ENCODE data around the gene MAT2B.

The MAT2B gene

DNA sequence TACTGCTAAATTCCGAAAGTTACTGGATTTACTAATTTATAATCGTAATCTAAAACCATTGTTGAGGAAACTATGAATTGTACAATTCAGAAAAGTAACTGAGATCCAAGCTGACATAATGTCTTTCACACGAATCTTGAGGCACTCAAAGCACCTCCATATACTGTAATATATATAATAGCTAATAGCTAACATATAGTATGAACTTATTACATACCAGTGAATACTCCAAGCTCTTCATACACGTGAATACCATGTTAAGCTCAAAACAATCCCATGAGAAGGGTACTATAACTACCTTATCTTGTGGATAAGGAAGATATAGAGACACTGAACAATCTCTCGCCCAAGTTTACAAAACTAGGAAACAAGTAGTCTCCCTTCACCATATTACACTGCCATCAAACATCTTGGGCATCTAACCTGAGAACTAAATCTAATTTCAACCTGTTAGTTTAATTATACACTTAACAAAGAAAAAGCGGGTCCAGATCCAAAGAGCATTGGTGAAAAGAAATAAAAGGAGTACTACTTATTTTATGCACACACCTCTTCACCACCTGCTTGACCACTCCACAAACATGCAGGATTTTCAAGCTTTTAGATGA lies 46.5 kb upstream of the MAT2B start:
- ATAC-seq, result no peak
- TF ChIP-seq SNAI2 (CRISPR knock-in tag; IDR thresholded peaks at IDR 0.05), result no peak
- TF ChIP-seq BACH2 (CRISPR knock-in tag; IDR thresholded peaks at IDR 0.05; ENCODE audit: borderline replicate concordance), result no peak
- TF ChIP-seq ZNF8 (CRISPR knock-in tag; IDR thresholded peaks at IDR 0.05), result no peak
- no peak for TF ChIP-seq TOX (CRISPR knock-in tag; IDR thresholded peaks at IDR 0.05; ENCODE audit: borderline replicate concordance)
- TF ChIP-seq, protein P1, sequence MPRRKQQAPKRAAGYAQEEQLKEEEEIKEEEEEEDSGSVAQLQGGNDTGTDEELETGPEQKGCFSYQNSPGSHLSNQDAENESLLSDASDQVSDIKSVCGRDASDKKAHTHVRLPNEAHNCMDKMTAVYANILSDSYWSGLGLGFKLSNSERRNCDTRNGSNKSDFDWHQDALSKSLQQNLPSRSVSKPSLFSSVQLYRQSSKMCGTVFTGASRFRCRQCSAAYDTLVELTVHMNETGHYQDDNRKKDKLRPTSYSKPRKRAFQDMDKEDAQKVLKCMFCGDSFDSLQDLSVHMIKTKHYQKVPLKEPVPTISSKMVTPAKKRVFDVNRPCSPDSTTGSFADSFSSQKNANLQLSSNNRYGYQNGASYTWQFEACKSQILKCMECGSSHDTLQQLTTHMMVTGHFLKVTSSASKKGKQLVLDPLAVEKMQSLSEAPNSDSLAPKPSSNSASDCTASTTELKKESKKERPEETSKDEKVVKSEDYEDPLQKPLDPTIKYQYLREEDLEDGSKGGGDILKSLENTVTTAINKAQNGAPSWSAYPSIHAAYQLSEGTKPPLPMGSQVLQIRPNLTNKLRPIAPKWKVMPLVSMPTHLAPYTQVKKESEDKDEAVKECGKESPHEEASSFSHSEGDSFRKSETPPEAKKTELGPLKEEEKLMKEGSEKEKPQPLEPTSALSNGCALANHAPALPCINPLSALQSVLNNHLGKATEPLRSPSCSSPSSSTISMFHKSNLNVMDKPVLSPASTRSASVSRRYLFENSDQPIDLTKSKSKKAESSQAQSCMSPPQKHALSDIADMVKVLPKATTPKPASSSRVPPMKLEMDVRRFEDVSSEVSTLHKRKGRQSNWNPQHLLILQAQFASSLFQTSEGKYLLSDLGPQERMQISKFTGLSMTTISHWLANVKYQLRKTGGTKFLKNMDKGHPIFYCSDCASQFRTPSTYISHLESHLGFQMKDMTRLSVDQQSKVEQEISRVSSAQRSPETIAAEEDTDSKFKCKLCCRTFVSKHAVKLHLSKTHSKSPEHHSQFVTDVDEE (CRISPR knock-in tag; IDR thresholded peaks at IDR 0.05), result no peak
- no peak for TF ChIP-seq CSDC2 (CRISPR knock-in tag; IDR thresholded peaks at IDR 0.05)
- TF ChIP-seq ZC3H10 (CRISPR knock-in tag; IDR thresholded peaks at IDR 0.05), result no peak
- TF ChIP-seq ARNTL (CRISPR knock-in tag; IDR thresholded peaks at IDR 0.05; ENCODE audit: borderline replicate concordance, low read depth), result no peak
- TF ChIP-seq RARB (CRISPR knock-in tag; IDR thresholded peaks at IDR 0.05), result no peak
- TF ChIP-seq, protein P2, sequence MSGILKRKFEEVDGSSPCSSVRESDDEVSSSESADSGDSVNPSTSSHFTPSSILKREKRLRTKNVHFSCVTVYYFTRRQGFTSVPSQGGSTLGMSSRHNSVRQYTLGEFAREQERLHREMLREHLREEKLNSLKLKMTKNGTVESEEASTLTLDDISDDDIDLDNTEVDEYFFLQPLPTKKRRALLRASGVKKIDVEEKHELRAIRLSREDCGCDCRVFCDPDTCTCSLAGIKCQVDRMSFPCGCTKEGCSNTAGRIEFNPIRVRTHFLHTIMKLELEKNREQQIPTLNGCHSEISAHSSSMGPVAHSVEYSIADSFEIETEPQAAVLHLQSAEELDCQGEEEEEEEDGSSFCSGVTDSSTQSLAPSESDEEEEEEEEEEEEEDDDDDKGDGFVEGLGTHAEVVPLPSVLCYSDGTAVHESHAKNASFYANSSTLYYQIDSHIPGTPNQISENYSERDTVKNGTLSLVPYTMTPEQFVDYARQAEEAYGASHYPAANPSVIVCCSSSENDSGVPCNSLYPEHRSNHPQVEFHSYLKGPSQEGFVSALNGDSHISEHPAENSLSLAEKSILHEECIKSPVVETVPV (CRISPR knock-in tag; IDR thresholded peaks at IDR 0.05), result no peak
- TF ChIP-seq ZNF565 (CRISPR knock-in tag; conservative IDR thresholded peaks at IDR 0.05; ENCODE audit: low read depth), result no peak
- no peak for TF ChIP-seq ZFP30 (CRISPR knock-in tag; IDR thresholded peaks at IDR 0.05)
- TF ChIP-seq, protein P3, sequence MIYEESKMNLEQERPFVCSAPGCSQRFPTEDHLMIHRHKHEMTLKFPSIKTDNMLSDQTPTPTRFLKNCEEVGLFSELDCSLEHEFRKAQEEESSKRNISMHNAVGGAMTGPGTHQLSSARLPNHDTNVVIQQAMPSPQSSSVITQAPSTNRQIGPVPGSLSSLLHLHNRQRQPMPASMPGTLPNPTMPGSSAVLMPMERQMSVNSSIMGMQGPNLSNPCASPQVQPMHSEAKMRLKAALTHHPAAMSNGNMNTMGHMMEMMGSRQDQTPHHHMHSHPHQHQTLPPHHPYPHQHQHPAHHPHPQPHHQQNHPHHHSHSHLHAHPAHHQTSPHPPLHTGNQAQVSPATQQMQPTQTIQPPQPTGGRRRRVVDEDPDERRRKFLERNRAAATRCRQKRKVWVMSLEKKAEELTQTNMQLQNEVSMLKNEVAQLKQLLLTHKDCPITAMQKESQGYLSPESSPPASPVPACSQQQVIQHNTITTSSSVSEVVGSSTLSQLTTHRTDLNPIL (CRISPR knock-in tag; IDR thresholded peaks at IDR 0.05; ENCODE audit: low read depth), result no peak
- TF ChIP-seq ESRRG (CRISPR knock-in tag; IDR thresholded peaks at IDR 0.05), result no peak
- no peak for TF ChIP-seq ZFP3 (CRISPR knock-in tag; IDR thresholded peaks at IDR 0.05)
- TF ChIP-seq, protein P4, sequence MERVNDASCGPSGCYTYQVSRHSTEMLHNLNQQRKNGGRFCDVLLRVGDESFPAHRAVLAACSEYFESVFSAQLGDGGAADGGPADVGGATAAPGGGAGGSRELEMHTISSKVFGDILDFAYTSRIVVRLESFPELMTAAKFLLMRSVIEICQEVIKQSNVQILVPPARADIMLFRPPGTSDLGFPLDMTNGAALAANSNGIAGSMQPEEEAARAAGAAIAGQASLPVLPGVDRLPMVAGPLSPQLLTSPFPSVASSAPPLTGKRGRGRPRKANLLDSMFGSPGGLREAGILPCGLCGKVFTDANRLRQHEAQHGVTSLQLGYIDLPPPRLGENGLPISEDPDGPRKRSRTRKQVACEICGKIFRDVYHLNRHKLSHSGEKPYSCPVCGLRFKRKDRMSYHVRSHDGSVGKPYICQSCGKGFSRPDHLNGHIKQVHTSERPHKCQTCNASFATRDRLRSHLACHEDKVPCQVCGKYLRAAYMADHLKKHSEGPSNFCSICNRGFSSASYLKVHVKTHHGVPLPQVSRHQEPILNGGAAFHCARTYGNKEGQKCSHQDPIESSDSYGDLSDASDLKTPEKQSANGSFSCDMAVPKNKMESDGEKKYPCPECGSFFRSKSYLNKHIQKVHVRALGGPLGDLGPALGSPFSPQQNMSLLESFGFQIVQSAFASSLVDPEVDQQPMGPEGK (CRISPR knock-in tag; IDR thresholded peaks at IDR 0.05; ENCODE audit: borderline replicate concordance), result no peak
- TF ChIP-seq PPARA (CRISPR knock-in tag; IDR thresholded peaks at IDR 0.05; ENCODE audit: borderline replicate concordance), result no peak
- no peak for TF ChIP-seq ZNF70 (CRISPR knock-in tag; IDR thresholded peaks at IDR 0.05)

DNA sequence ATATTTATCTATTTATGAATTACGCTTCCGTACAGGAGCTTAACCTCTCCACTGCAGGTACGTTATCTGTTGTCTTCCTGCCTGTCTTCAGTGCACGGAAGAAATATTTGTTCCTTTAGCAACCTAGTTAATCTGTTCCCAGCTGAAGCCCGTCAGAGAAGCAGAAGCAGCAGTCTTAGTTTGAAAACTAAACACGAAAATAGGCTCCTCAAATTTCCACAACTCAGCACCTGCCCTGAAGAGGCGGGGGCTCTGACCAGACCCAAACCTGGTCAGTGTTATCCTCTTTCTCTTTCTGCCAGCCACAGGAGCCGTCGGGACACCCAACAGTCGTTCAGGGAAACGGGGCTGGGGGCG lies 46.0 kb upstream of the MAT2B start:
- TF ChIP-seq, protein P1 (CRISPR knock-in tag; IDR thresholded peaks at IDR 0.05), result no peak
- TF ChIP-seq ARNTL (CRISPR knock-in tag; IDR thresholded peaks at IDR 0.05; ENCODE audit: borderline replicate concordance, low read depth) (no peak), ZNF565 (CRISPR knock-in tag; conservative IDR thresholded peaks at IDR 0.05; ENCODE audit: low read depth) (no peak), ISL1 (CRISPR knock-in tag; IDR thresholded peaks at IDR 0.05) (no peak), OSR1 (CRISPR knock-in tag; IDR thresholded peaks at IDR 0.05) (no peak), TOX (CRISPR knock-in tag; IDR thresholded peaks at IDR 0.05; ENCODE audit: borderline replicate concordance) (no peak), BACH2 (CRISPR knock-in tag; IDR thresholded peaks at IDR 0.05; ENCODE audit: borderline replicate concordance) (no peak), ZNF70 (CRISPR knock-in tag; IDR thresholded peaks at IDR 0.05) (no peak), ZFP30 (CRISPR knock-in tag; IDR thresholded peaks at IDR 0.05) (no peak)
- TF ChIP-seq, protein P4 (CRISPR knock-in tag; IDR thresholded peaks at IDR 0.05; ENCODE audit: borderline replicate concordance), result no peak
- TF ChIP-seq, protein P5, sequence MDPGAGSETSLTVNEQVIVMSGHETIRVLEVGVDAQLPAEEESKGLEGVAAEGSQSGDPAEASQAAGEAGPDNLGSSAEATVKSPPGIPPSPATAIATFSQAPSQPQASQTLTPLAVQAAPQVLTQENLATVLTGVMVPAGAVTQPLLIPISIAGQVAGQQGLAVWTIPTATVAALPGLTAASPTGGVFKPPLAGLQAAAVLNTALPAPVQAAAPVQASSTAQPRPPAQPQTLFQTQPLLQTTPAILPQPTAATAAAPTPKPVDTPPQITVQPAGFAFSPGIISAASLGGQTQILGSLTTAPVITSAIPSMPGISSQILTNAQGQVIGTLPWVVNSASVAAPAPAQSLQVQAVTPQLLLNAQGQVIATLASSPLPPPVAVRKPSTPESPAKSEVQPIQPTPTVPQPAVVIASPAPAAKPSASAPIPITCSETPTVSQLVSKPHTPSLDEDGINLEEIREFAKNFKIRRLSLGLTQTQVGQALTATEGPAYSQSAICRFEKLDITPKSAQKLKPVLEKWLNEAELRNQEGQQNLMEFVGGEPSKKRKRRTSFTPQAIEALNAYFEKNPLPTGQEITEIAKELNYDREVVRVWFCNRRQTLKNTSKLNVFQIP (CRISPR knock-in tag; IDR thresholded peaks at IDR 0.05; ENCODE audit: borderline replicate concordance, low read depth), result no peak
- TF ChIP-seq, protein P3 (CRISPR knock-in tag; IDR thresholded peaks at IDR 0.05; ENCODE audit: low read depth), result no peak
- ATAC-seq, result peak; percentile 4

Data from SK-N-SH treated with all-trans-retinoic acid at 6 μM for 48 hours (cell line).